SU-DHL-6 (cell line): Measurements from ENCODE around the gene MDFIC.

ENCODE experiments used
- EZH2phosphoT487 ChIP-seq: fragments of 200-600 bp; sonication (generic), shearing (Covaris generic); conservative IDR thresholded peaks from 2 replicates; pipeline ENCODE4 v1.6.1; 2018; ENCODE audit warnings: mild to moderate bottlenecking, antibody characterized with exemption, low read length, moderate library complexity, mixed read lengths
- TF ChIP-seq, protein P1 (sequence below): fragments of 200-600 bp; sonication (generic); IDR thresholded peaks from one replicate; pipeline ENCODE4 v1.5.1; 2017; ENCODE audit warnings: antibody characterized with exemption, mild to moderate bottlenecking, low read length, moderate library complexity; ENCODE audit not compliant: insufficient read depth, poor library complexity, severe bottlenecking

DNA sequence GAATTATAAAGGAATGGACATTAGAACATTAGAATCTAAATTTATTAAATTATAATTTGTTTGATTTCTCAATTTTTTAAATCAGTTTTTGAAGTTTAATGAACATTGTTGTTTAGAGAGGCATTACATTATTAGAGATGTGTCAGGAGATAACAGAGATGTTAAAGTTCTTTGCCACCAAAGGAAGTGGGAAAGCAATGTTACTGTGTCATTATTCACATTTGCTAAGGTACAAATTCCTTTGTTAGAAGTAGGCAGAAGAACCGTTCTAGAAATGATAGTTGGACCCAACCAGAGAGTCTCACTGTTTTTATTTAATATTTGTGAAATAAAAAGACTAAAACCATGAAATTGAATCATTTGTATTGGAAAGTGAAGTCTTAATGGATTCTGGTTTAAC, 92.9 kb downstream of the MDFIC start:
- TF ChIP-seq, protein P1, sequence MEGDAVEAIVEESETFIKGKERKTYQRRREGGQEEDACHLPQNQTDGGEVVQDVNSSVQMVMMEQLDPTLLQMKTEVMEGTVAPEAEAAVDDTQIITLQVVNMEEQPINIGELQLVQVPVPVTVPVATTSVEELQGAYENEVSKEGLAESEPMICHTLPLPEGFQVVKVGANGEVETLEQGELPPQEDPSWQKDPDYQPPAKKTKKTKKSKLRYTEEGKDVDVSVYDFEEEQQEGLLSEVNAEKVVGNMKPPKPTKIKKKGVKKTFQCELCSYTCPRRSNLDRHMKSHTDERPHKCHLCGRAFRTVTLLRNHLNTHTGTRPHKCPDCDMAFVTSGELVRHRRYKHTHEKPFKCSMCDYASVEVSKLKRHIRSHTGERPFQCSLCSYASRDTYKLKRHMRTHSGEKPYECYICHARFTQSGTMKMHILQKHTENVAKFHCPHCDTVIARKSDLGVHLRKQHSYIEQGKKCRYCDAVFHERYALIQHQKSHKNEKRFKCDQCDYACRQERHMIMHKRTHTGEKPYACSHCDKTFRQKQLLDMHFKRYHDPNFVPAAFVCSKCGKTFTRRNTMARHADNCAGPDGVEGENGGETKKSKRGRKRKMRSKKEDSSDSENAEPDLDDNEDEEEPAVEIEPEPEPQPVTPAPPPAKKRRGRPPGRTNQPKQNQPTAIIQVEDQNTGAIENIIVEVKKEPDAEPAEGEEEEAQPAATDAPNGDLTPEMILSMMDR: no peak
- no peak for TF ChIP-seq EZH2phosphoT487
